HCT116 (cell line): ENCODE measurements around the gene GRM1. TPM values are rescaled to one million over a fixed set of nuclear protein-coding genes. Genes with fewer than 3 reads are reported as not detected.

ENCODE experiments used
- ATAC-seq: fragments of 200-7000 bp; cut with Tn5 transposase; 2 replicates; pipeline ENCODE4 v1.9.1; 2020; ENCODE audit warnings: mild to moderate bottlenecking, moderate library complexity
- BruUV-seq: library from RNA; stranded (reverse); fragments of 400-500 nt; replicated peaks from 2 replicates; lab custom pipeline; 2021; lab: Mats Ljungman, UMichigan
- CTCF ChIA-PET: fragments of 300-600 bp; sonication (Branson Sonifier 250); formaldehyde crosslinking; loops from one replicate; lab custom pipeline; 2021; ENCODE audit warnings: antibody characterized with exemption; lab: Charles Lee
- POLR2A ChIA-PET: fragments of 300-600, 350-600 bp; sonication (Branson Sonifier 250); formaldehyde crosslinking; loops from one replicate; lab custom pipeline; 2021; ENCODE audit warnings: antibody characterized with exemption; lab: Charles Lee
- RAD21 ChIA-PET, 2 experiments: fragments of 300-600 bp; sonication (Branson Sonifier 250); formaldehyde crosslinking; loops; one replicate each; lab custom pipeline; 2023; ENCODE audit warnings: low total read pairs in 2 of 2; ENCODE audit not compliant: uncharacterized antibody in 2 of 2, unreplicated experiment in 2 of 2, low non-redundant PET in 1 of 2; lab: Charles Lee
- DNase-seq: peaks from one replicate; pipeline ENCODE4 v3.0.0-alpha.2; 2010; ENCODE audit warnings: low read depth, low spot score
- H2AFZ ChIP-seq: fragments of 200-600 bp; shearing (Covaris generic), sonication (generic); 2 replicates; pipeline ENCODE4 v1.6.1; 2017; ENCODE audit warnings: low read depth, mixed run types, mixed read lengths, antibody characterized with exemption, low read length; ENCODE audit not compliant: poor library complexity, severe bottlenecking
- H3K27ac ChIP-seq: 2 replicates; pipeline ENCODE4 v1.5.1; 2012; ENCODE audit warnings: low read depth, low read length
- H3K27me3 ChIP-seq: fragments of 200-600 bp; sonication (generic); 2 replicates; pipeline ENCODE4 v1.6.1; 2016; ENCODE audit warnings: mixed run types, low read length, mixed read lengths; ENCODE audit not compliant: insufficient read depth
- H3K36me3 ChIP-seq, 2 experiments: fragments of 200-500 bp in 1 of 2; fragments of 200-600 bp in 1 of 2; sonication (Bioruptor generic) in 1 of 2; sonication (generic) in 1 of 2; 2 replicates each; pipeline versions ENCODE4 v1.5.1 to v1.6.1; 2014 to 2016; ENCODE audit warnings: low read length in 2 of 2, inconsistent platforms in 1 of 2, mixed read lengths in 1 of 2, mixed run types in 1 of 2; ENCODE audit not compliant: insufficient read depth in 2 of 2, control insufficient read depth in 1 of 2
- H3K4me1 ChIP-seq, 2 experiments: fragments of 200-600 bp in 1 of 2; sonication (generic) in 1 of 2; 2 replicates each; pipeline versions ENCODE4 v1.5.1 to v1.6.1; 2012 to 2017; ENCODE audit warnings: low read length in 2 of 2, inconsistent platforms in 1 of 2, mild to moderate bottlenecking in 1 of 2, mixed read lengths in 1 of 2, mixed run types in 1 of 2, moderate library complexity in 1 of 2; ENCODE audit not compliant: insufficient read depth in 2 of 2, control insufficient read depth in 1 of 2
- H3K4me2 ChIP-seq: fragments of 200-600 bp; sonication (generic); 2 replicates; pipeline ENCODE4 v1.6.1; 2017; ENCODE audit warnings: mixed run types, low read length, mixed read lengths
- H3K4me3 ChIP-seq, 2 experiments: fragments of 200-600 bp in 1 of 2; sonication (generic) in 1 of 2; replicated peaks in 1 of 2; 2 replicates each; pipeline ENCODE4 v1.5.1; 2011 to 2016; ENCODE audit warnings: low read length in 2 of 2, control low read depth in 1 of 2, low read depth in 1 of 2, mild to moderate bottlenecking in 1 of 2, mixed read lengths in 1 of 2, mixed run types in 1 of 2
- H3K79me2 ChIP-seq: fragments of 200-600 bp; sonication (generic); 2 replicates; pipeline ENCODE4 v1.6.1; 2017; ENCODE audit warnings: mild to moderate bottlenecking, mixed run types, low read length, moderate library complexity, mixed read lengths; ENCODE audit not compliant: insufficient read depth
- H3K9ac ChIP-seq: fragments of 200-600 bp; sonication (generic); 2 replicates; pipeline ENCODE4 v1.6.1; 2016; ENCODE audit warnings: low read length, mixed read lengths
- H3K9me2 ChIP-seq: fragments of 200-600 bp; sonication (generic), shearing (Covaris generic); 2 replicates; pipeline ENCODE4 v1.6.1; 2017; ENCODE audit warnings: mixed run types, mild to moderate bottlenecking, moderate library complexity; ENCODE audit not compliant: insufficient read depth
- H3K9me3 ChIP-seq, 2 experiments: fragments of 200-500 bp in 1 of 2; fragments of 200-600 bp in 1 of 2; sonication (Bioruptor generic) in 1 of 2; sonication (generic) in 1 of 2; 2 replicates each; pipeline ENCODE4 v1.6.1; 2014 to 2017; ENCODE audit warnings: low read length in 2 of 2, mixed read lengths in 2 of 2, inconsistent platforms in 1 of 2, low read depth in 1 of 2, mild to moderate bottlenecking in 1 of 2, mixed run types in 1 of 2, moderate library complexity in 1 of 2; ENCODE audit not compliant: control insufficient read depth in 1 of 2, insufficient read depth in 1 of 2
- H4K20me1 ChIP-seq: fragments of 200-600 bp; sonication (generic), shearing (Covaris generic); 2 replicates; pipeline ENCODE4 v1.6.1; 2017; ENCODE audit warnings: mixed run types, mild to moderate bottlenecking, moderate library complexity; ENCODE audit not compliant: insufficient read depth
- EGR1 ChIP-seq: IDR thresholded peaks from 2 replicates; pipeline ENCODE4 v1.6.1; 2012; ENCODE audit warnings: low read depth
- EZH2phosphoT487 ChIP-seq: fragments of 200-600 bp; IDR thresholded peaks from 2 replicates; pipeline ENCODE4 v1.6.1; 2018; ENCODE audit warnings: antibody characterized with exemption, borderline replicate concordance
- FOSL1 ChIP-seq: IDR thresholded peaks from 2 replicates; pipeline ENCODE4 v1.6.1; 2012; ENCODE audit warnings: low read depth
- POLR2AphosphoS5 ChIP-seq: IDR thresholded peaks from 2 replicates; pipeline ENCODE4 v1.6.1; 2011; ENCODE audit warnings: mild to moderate bottlenecking, low read depth, low read length, moderate library complexity
- RAD21 ChIP-seq: IDR thresholded peaks from 2 replicates; pipeline ENCODE4 v1.6.1; 2012; ENCODE audit warnings: low read depth, mild to moderate bottlenecking
- SRF ChIP-seq: IDR thresholded peaks from 2 replicates; pipeline ENCODE4 v1.6.1; 2012; ENCODE audit warnings: low read depth
- YY1 ChIP-seq: IDR thresholded peaks from 2 replicates; pipeline ENCODE4 v1.6.1; 2011; ENCODE audit warnings: low read length, low read depth, moderate library complexity, mild to moderate bottlenecking; ENCODE audit not compliant: insufficient replicate concordance; ENCODE audit errors: extremely low read depth
- ZNF274 ChIP-seq: fragments of 200-500 bp; sonication (Bioruptor generic); IDR thresholded peaks from 2 replicates; pipeline ENCODE4 v1.6.1; 2014; ENCODE audit warnings: mild to moderate bottlenecking, low read depth, low read length, inconsistent platforms
- intact Hi-C: fragments of 100-400 bp; cut with micrococcal nuclease; formaldehyde crosslinking; loops from 2 replicates; pipeline ENCODE4 v1.10.0; 2022
- total RNA-seq: library from RNA; stranded (reverse); gene quantifications from one replicate; pipeline ENCODE4 v1.2.1, GENCODE V29; 2021; ENCODE audit not compliant: unreplicated experiment
- TF ChIP-seq, protein P1 (sequence below): IDR thresholded peaks from 2 replicates; pipeline ENCODE4 v1.6.1; 2011; ENCODE audit warnings: mild to moderate bottlenecking, low read length, moderate library complexity; ENCODE audit not compliant: insufficient replicate concordance; ENCODE audit errors: extremely low read depth
- TF ChIP-seq, protein P2 (sequence below): IDR thresholded peaks from 2 replicates; pipeline ENCODE4 v1.6.1; 2012
- TF ChIP-seq, protein P3 (sequence below): IDR thresholded peaks from 2 replicates; pipeline ENCODE4 v1.6.1; 2012

Gene GRM1
- total RNA-seq, 1 experiment from 2014 or later: not detected

DNA sequence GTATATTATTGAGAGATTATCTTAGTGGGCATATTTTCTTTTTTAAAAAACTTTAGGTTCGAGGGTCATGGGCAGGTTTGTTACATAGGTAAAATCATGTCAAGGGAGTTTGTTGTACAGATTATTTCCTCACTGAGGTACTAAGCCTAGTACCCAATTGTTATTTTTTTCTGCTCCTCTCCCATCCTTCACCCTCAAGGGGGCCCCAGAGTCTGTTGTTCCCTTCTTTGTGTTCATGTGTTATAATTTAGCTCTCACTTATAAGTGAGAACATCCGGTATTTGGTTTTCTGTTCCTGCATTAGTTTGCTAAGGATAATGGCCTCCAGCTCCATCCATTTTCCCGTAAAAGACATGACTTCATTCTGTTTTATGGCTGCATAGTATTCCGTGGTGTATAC, 266.8 kb downstream of the GRM1 start:
- no TSS peak for BruUV-seq
- Histone ChIP-seq H3K79me2 (no peaks in the 10 kb centered on the region), H3K4me1 (no peaks in the 10 kb centered on the region), H3K27ac (no peak overlapping the region), H3K27me3 (no peaks in the 10 kb centered on the region), H3K4me2 (no peak overlapping the region), H3K9ac (no peak overlapping the region), H3K9me2 (no peaks in the 10 kb centered on the region), H3K36me3 (no peaks in the 10 kb centered on the region), H2AFZ (no peak overlapping the region), H3K4me3 (no peak overlapping the region), H3K9me3 (no peaks in the 10 kb centered on the region), H4K20me1 (no peaks in the 10 kb centered on the region)
- ATAC-seq (no peak), DNase-seq (no peak)
- ChIA-PET CTCF (no interaction called here), POLR2A (no interaction called here), RAD21 (no interaction called here)
- TF ChIP-seq EZH2phosphoT487: no peak
- TF ChIP-seq RAD21: 0 out of 2 replicates have a peak, but pooled peaks have one; percentile 8
- TF ChIP-seq, protein P1, sequence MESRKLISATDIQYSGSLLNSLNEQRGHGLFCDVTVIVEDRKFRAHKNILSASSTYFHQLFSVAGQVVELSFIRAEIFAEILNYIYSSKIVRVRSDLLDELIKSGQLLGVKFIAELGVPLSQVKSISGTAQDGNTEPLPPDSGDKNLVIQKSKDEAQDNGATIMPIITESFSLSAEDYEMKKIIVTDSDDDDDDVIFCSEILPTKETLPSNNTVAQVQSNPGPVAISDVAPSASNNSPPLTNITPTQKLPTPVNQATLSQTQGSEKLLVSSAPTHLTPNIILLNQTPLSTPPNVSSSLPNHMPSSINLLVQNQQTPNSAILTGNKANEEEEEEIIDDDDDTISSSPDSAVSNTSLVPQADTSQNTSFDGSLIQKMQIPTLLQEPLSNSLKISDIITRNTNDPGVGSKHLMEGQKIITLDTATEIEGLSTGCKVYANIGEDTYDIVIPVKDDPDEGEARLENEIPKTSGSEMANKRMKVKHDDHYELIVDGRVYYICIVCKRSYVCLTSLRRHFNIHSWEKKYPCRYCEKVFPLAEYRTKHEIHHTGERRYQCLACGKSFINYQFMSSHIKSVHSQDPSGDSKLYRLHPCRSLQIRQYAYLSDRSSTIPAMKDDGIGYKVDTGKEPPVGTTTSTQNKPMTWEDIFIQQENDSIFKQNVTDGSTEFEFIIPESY: no peak
- no peak for TF ChIP-seq SRF
- TF ChIP-seq, protein P2, sequence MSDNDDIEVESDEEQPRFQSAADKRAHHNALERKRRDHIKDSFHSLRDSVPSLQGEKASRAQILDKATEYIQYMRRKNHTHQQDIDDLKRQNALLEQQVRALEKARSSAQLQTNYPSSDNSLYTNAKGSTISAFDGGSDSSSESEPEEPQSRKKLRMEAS: no peak
- intact Hi-C loops: no loop called here

DNA sequence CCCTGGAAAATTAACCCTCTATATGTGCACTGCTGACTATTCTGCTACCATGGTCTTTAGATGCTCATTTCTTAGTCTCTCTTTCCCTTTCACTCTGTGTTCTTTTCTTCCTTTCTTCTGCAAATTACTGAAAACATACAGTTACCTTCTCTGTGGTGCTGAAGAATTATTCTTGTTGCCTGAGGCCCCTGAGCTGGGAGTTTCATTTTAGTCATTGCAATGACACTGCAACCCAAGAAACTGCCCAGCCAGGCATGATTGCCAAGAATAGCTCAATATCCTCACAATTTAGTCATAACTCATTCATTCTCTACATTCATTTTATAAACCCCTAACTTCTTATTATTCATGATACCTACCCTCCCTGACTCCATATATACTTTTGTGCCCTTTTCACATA, 269.0 kb downstream of the GRM1 start:
- DNase-seq (no peak), ATAC-seq (no peak)
- no peaks in the 10 kb centered on the region for H3K36me3 ChIP-seq
- no peaks in the 10 kb centered on the region for H3K9me3 ChIP-seq
- no TSS peak for BruUV-seq
- H4K20me1 ChIP-seq: no peaks in the 10 kb centered on the region
- no peak overlapping the region for H3K27ac ChIP-seq
- ChIA-PET CTCF (no interaction called here), POLR2A (no interaction called here), RAD21 (no interaction called here)
- no peak overlapping the region for H3K4me3 ChIP-seq
- H3K79me2 ChIP-seq: no peaks in the 10 kb centered on the region
- no peak overlapping the region for H2AFZ ChIP-seq
- no peaks in the 10 kb centered on the region for H3K9me2 ChIP-seq
- H3K27me3 ChIP-seq: peaks cover 3% of the 10 kb centered on the region; the same call in 1 of the 2 replicates
- H3K9ac ChIP-seq: no peak overlapping the region
- intact Hi-C loops: no loop called here
- H3K4me1 ChIP-seq: no peaks in the 10 kb centered on the region
- no peak overlapping the region for H3K4me2 ChIP-seq
- TF ChIP-seq POLR2AphosphoS5: no peak
- no peak for TF ChIP-seq ZNF274
- TF ChIP-seq, protein P1: no peak
- TF ChIP-seq RAD21: no peak
- no peak for TF ChIP-seq EZH2phosphoT487
- TF ChIP-seq FOSL1: no peak
- TF ChIP-seq EGR1: no peak
- TF ChIP-seq YY1: no peak
- TF ChIP-seq, protein P3, sequence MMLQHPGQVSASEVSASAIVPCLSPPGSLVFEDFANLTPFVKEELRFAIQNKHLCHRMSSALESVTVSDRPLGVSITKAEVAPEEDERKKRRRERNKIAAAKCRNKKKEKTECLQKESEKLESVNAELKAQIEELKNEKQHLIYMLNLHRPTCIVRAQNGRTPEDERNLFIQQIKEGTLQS: no peak
